Liver (tissue), 9 donors: Measurements from ENCODE around the gene OSBP2. TPM values are rescaled to one million over a fixed set of nuclear protein-coding genes. Genes with fewer than 3 reads are reported as not detected.

Experiments used
- DNase-seq: peaks from one replicate; pipeline ENCODE4 v3.0.0-alpha.2; 2017; ENCODE audit warnings: low spot score
- H3K27ac ChIP-seq, 2 donors: one replicate each; pipeline ENCODE4 v1.7.0; 2013; ENCODE audit warnings: inconsistent platforms in 2 of 2, low read length in 2 of 2, control low read depth in 1 of 2, low read depth in 1 of 2, mild to moderate bottlenecking in 1 of 2
- H3K27me3 ChIP-seq, 4 donors: one replicate each; pipeline versions ENCODE4 v1.6.1 to v1.7.0; 2013; ENCODE audit warnings: low read length in 3 of 4, inconsistent platforms in 1 of 4, mild to moderate bottlenecking in 1 of 4, moderate library complexity in 1 of 4; ENCODE audit not compliant: control insufficient read depth in 4 of 4, insufficient read depth in 4 of 4
- H3K36me3 ChIP-seq, 4 donors: one replicate each; pipeline versions ENCODE4 v1.6.1 to v1.7.0; 2013; ENCODE audit warnings: low read length in 3 of 4, mild to moderate bottlenecking in 3 of 4, low read depth in 1 of 4, moderate library complexity in 1 of 4; ENCODE audit not compliant: control insufficient read depth in 4 of 4, insufficient read depth in 3 of 4
- H3K4me1 ChIP-seq, 4 donors: one replicate each; pipeline versions ENCODE4 v1.6.1 to v1.7.0; 2013; ENCODE audit warnings: low read length in 3 of 4, mild to moderate bottlenecking in 3 of 4, moderate library complexity in 1 of 4; ENCODE audit not compliant: control insufficient read depth in 4 of 4, insufficient read depth in 4 of 4
- H3K4me3 ChIP-seq, 3 donors: one replicate each; pipeline versions ENCODE4 v1.6.1 to v1.7.0; 2013; ENCODE audit warnings: low read length in 3 of 3, control low read depth in 1 of 3, low read depth in 1 of 3, mild to moderate bottlenecking in 1 of 3
- H3K9ac ChIP-seq, 2 donors: one replicate each; pipeline ENCODE4 v1.7.0; 2013; ENCODE audit warnings: low read length in 2 of 2, mild to moderate bottlenecking in 2 of 2, moderate library complexity in 2 of 2, control low read depth in 1 of 2, low read depth in 1 of 2
- H3K9me3 ChIP-seq, 4 donors: one replicate each; pipeline versions ENCODE4 v1.6.1 to v1.7.0; 2013; ENCODE audit warnings: low read length in 3 of 4; ENCODE audit not compliant: control insufficient read depth in 4 of 4
- CTCF ChIP-seq: fragments of 150-350 bp; IDR thresholded peaks from 2 replicates; pipeline ENCODE4 v1.5.1; 2017; ENCODE audit warnings: improper control_type of control experiment, low read depth, low read length; ENCODE audit not compliant: missing input control
- EGR1 ChIP-seq, 2 donors: IDR thresholded peaks; 2 replicates each; pipeline ENCODE4 v1.6.1; 2016 to 2018; ENCODE audit warnings: antibody characterized with exemption in 2 of 2, low read depth in 2 of 2
- FOXA1 ChIP-seq: IDR thresholded peaks from 2 replicates; pipeline ENCODE4 v1.6.1; 2016; ENCODE audit warnings: antibody characterized with exemption
- FOXA2 ChIP-seq: IDR thresholded peaks from 2 replicates; pipeline ENCODE4 v1.6.1; 2016; ENCODE audit warnings: antibody characterized with exemption
- GABPA ChIP-seq, 2 donors: IDR thresholded peaks in 1 of 2; conservative IDR thresholded peaks in 1 of 2; 2 replicates each; pipeline ENCODE4 v1.6.1; 2016; ENCODE audit warnings: antibody characterized with exemption in 2 of 2, mild to moderate bottlenecking in 1 of 2, moderate library complexity in 1 of 2
- HNF4A ChIP-seq, 2 donors: conservative IDR thresholded peaks; 2 replicates each; pipeline ENCODE4 v1.6.1; 2016; ENCODE audit warnings: antibody characterized with exemption in 2 of 2, mild to moderate bottlenecking in 2 of 2
- HNF4G ChIP-seq: IDR thresholded peaks from 2 replicates; pipeline ENCODE4 v1.6.1; 2016; ENCODE audit warnings: antibody characterized with exemption
- JUND ChIP-seq, 2 donors: IDR thresholded peaks; 2 replicates each; pipeline ENCODE4 v1.6.1; 2016; ENCODE audit warnings: antibody characterized with exemption in 2 of 2
- MAX ChIP-seq: IDR thresholded peaks from 2 replicates; pipeline ENCODE4 v1.6.1; 2016; ENCODE audit warnings: antibody characterized with exemption
- NR2F2 ChIP-seq: IDR thresholded peaks from 2 replicates; pipeline ENCODE4 v1.6.1; 2016; ENCODE audit warnings: antibody characterized with exemption
- RAD21 ChIP-seq, 2 donors: IDR thresholded peaks; 2 replicates each; pipeline ENCODE4 v1.6.1; 2016; ENCODE audit warnings: antibody characterized with exemption in 2 of 2, mild to moderate bottlenecking in 2 of 2
- REST ChIP-seq: IDR thresholded peaks from 2 replicates; pipeline ENCODE4 v1.6.1; 2016; ENCODE audit warnings: antibody characterized with exemption, mild to moderate bottlenecking
- RXRA ChIP-seq, 2 donors: IDR thresholded peaks; 2 replicates each; pipeline ENCODE4 v1.6.1; 2017 to 2018; ENCODE audit warnings: antibody characterized with exemption in 2 of 2, mild to moderate bottlenecking in 1 of 2
- SP1 ChIP-seq: IDR thresholded peaks from 2 replicates; pipeline ENCODE4 v1.6.1; 2018; ENCODE audit warnings: antibody characterized with exemption, mild to moderate bottlenecking
- TAF1 ChIP-seq: conservative IDR thresholded peaks from 2 replicates; pipeline ENCODE4 v1.6.1; 2016; ENCODE audit warnings: antibody characterized with exemption, mild to moderate bottlenecking
- YY1 ChIP-seq: IDR thresholded peaks from 2 replicates; pipeline ENCODE4 v1.6.1; 2016; ENCODE audit warnings: antibody characterized with exemption, mild to moderate bottlenecking
- WGBS: extraction: QIAGEN DNeasy Blood & Tissue Kit; methylation state at CpG from one replicate; pipeline ENCODE4 v1.1.7; 2013; 5-methylcytosine and 5-hydroxymethylcytosine counted together
- polyA plus RNA-seq, 2 donors: library from polyadenylated mRNA; stranded (reverse) in 1 of 2; unstranded in 1 of 2; fragments of 200-250 nt in 1 of 2; fragments of >200 nt in 1 of 2; fragmentation: Nextera tagmentation in 1 of 2; extraction: Ambion mirVana in 1 of 2; gene quantifications; one replicate each; pipeline versions ENCODE4 v1.2.1 to v1.2.3, GENCODE V29; 2013 to 2015
- total RNA-seq, 2 donors: library from RNA; depleted of rRNA; stranded (reverse); fragments of >200 nt; gene quantifications; one replicate each; pipeline ENCODE4 v1.2.3, GENCODE V29; 2014
- TF ChIP-seq, protein P1 (sequence below): IDR thresholded peaks from 2 replicates; pipeline ENCODE4 v1.6.1; 2016; ENCODE audit warnings: antibody characterized with exemption
- TF ChIP-seq, protein P2 (sequence below): IDR thresholded peaks from 2 replicates; pipeline ENCODE4 v1.6.1; 2016; ENCODE audit warnings: antibody characterized with exemption
- donor health status: healthy.
- donor health status: healthy.
- donor health status: healthy.
- donor health status: healthy.
- donor health status: healthy.

Gene OSBP2
- total and polyA plus RNA-seq, 4 donors = 0.43 to 192 (median 0.86) TPM

DNA sequence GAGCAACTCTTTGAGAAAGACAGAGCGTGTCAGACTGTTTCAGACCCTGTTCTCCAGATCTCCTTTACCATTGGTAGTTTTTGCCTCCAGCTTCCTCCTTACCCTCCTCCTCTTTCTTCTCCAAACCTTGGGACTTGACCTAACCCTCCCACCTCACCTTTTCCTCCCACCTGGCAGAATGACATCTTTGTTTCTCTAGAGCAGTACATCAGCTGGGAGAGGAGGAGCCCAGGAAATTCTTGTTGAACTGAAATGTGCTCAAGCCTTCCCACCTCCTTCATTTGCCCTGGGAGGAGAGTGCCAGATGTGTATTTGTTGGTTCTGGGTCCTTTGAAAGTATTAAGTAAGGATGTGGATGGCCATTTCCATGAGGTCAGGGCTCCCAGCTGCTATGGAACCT, 17.4 kb downstream of the OSBP2 start:
- Histone ChIP-seq H3K4me3 (no peak overlapping the region), H3K36me3 (no peaks in the 10 kb centered on the region), H3K27me3 (no peaks in the 10 kb centered on the region), H3K9ac (no peak overlapping the region), H3K4me1 (no peaks in the 10 kb centered on the region), H3K9me3 (no peaks in the 10 kb centered on the region), H3K27ac (no peak overlapping the region)
- WGBS = 98% methylated on average over 1 of the region's 1 CpG
- no peak for DNase-seq
- no peak for TF ChIP-seq FOXA1
- TF ChIP-seq JUND (IDR thresholded peaks at IDR 0.05) = no peak
- TF ChIP-seq HNF4G = no peak
- TF ChIP-seq RAD21 (IDR thresholded peaks at IDR 0.05) = no peak
- no peak for TF ChIP-seq TAF1
- TF ChIP-seq EGR1 (IDR thresholded peaks at IDR 0.05; ENCODE audit: low read depth in 2 of 2) = no peak
- TF ChIP-seq, protein P1, sequence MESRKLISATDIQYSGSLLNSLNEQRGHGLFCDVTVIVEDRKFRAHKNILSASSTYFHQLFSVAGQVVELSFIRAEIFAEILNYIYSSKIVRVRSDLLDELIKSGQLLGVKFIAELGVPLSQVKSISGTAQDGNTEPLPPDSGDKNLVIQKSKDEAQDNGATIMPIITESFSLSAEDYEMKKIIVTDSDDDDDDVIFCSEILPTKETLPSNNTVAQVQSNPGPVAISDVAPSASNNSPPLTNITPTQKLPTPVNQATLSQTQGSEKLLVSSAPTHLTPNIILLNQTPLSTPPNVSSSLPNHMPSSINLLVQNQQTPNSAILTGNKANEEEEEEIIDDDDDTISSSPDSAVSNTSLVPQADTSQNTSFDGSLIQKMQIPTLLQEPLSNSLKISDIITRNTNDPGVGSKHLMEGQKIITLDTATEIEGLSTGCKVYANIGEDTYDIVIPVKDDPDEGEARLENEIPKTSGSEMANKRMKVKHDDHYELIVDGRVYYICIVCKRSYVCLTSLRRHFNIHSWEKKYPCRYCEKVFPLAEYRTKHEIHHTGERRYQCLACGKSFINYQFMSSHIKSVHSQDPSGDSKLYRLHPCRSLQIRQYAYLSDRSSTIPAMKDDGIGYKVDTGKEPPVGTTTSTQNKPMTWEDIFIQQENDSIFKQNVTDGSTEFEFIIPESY = no peak
- TF ChIP-seq, protein P2, sequence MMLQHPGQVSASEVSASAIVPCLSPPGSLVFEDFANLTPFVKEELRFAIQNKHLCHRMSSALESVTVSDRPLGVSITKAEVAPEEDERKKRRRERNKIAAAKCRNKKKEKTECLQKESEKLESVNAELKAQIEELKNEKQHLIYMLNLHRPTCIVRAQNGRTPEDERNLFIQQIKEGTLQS = no peak

- Histone ChIP-seq H3K4me3 (no peak overlapping the region), H3K9me3 (no peaks in the 10 kb centered on the region), H3K9ac (no peak overlapping the region), H3K4me1 (no peaks in the 10 kb centered on the region), H3K36me3 (no peaks in the 10 kb centered on the region), H3K27me3 (no peaks in the 10 kb centered on the region), H3K27ac (no peak overlapping the region)
- TF ChIP-seq, protein P1 = no peak
- TF ChIP-seq NR2F2 (no peak), HNF4A (conservative IDR thresholded peaks at IDR 0.05) (no peak), MAX (no peak), CTCF (no peak), REST (no peak), TAF1 (no peak), EGR1 (IDR thresholded peaks at IDR 0.05; ENCODE audit: low read depth in 2 of 2) (no peak), YY1 (no peak), RXRA (IDR thresholded peaks at IDR 0.05) (no peak), GABPA (IDR thresholded peaks at IDR 0.05 in 1 of 2, conservative IDR thresholded peaks at IDR 0.05 in 1 of 2) (no peak), FOXA1 (no peak), RAD21 (IDR thresholded peaks at IDR 0.05) (no peak), SP1 (no peak), FOXA2 (no peak), HNF4G (no peak), JUND (IDR thresholded peaks at IDR 0.05) (no peak)
- TF ChIP-seq, protein P2 = no peak
- 99% methylated on average over 2 of the region's 2 CpGs for WGBS
- no peak for DNase-seq
Measured at GRCh38 chr22:30714062-30714461, 19.4 kb downstream of the OSBP2 start.
